HG02763 (cell line): ENCODE results near the gene OR2B3.
"Not testable (repeated sequence)": the region's sequence is repeated elsewhere in the genome, so short reads cannot be mapped to it uniquely, and the experiment has no call there.

Experiments
- ATAC-seq: cut with Tn5 transposase; IDR thresholded peaks from one replicate; pipeline ENCODE4 v1.9.1; 2021; ENCODE audit warnings: mild to moderate bottlenecking, moderate library complexity; ENCODE audit not compliant: unreplicated experiment

OR2B3 gene, protein sequence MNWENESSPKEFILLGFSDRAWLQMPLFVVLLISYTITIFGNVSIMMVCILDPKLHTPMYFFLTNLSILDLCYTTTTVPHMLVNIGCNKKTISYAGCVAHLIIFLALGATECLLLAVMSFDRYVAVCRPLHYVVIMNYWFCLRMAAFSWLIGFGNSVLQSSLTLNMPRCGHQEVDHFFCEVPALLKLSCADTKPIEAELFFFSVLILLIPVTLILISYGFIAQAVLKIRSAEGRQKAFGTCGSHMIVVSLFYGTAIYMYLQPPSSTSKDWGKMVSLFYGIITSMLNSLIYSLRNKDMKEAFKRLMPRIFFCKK

GRCh38 chr6:29087213-29087612 lies at the start of gene OR2B3:
TSS of gene OR2B3 (minus strand) at chr6:29087313. CDS start at chr6:29087248, 65 bp downstream.
- ATAC-seq = no peak

- no peak for ATAC-seq
Measured at GRCh38 chr6:29131691-29132090, 44.6 kb upstream of the OR2B3 start.

DNA sequence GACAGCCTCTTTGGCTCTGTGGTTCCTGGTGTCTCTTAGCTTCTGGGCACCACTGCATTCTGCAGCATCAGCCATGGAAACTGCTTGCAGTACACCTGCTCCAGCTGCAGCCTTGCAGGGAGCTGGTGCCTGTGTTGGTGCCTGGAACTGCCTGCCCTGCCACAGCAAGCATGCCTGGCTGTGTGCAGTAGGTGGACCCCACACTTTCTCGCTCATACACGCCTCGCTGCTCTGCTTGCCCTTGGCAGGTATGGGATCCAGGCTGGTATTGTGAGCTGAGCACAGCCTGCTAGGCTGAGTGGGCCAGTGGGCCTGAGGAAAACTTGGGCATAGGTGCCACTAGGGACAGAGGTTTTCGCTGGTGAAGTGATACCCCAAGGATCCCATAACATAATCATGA lies 43.5 kb upstream of the OR2B3 start:
- ATAC-seq = no peak

GRCh38 chr6:29129326-29130012 lies 42.4 kb upstream of the OR2B3 start:
- no peak for ATAC-seq

- ATAC-seq = not testable (repeated sequence)
Measured at GRCh38 chr6:29114964-29115363, 27.9 kb upstream of the OR2B3 start.

DNA sequence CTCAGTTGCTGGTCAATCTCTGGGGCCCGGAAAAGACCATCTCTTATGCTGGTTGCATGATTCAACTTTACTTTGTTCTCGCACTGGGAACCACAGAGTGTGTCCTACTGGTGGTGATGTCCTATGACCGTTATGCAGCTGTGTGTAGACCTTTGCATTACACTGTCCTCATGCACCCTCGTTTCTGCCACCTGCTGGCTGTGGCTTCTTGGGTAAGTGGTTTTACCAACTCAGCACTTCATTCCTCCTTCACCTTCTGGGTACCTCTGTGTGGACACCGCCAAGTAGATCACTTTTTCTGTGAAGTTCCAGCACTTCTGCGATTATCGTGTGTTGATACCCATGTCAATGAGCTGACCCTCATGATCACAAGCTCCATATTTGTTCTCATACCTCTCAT lies 25.0 kb upstream of the OR2B3 start:
- no peak for ATAC-seq

GRCh38 chr6:29107758-29108157 lies 20.6 kb upstream of the OR2B3 start, which contains the start of gene OR2J3:
TSS of gene OR2J3 (plus strand) at chr6:29108058. CDS start at chr6:29111891, 3,833 bp downstream.
- no peak for ATAC-seq

- ATAC-seq = no peak
Measured at GRCh38 chr6:29099190-29099589, 12.1 kb upstream of the OR2B3 start, which contains the start of gene OR2J1. TSS of gene OR2J1 (plus strand) at chr6:29099490. CDS start at chr6:29100943, 1,453 bp downstream.

DNA sequence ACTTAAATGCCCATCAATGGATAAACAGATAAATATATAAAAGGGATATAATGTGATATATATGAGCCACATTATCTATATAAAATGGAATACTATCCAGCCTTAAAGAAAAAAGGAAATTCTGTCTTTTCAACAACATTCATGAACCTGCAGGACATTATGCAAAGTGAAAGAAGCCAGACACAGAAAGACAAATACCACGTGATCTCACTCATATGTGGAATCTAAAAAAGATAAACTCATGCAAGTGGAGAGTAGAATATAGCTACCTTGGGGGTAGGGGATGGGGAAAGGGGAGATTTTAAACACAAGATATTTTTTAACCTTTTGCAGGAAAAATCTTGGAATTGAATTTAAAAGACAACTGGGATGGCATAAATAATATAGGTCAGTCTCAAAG lies 10.7 kb upstream of the OR2B3 start:
- no peak for ATAC-seq

GRCh38 chr6:29092957-29093356 lies 5.8 kb upstream of the OR2B3 start:
- no peak for ATAC-seq

DNA sequence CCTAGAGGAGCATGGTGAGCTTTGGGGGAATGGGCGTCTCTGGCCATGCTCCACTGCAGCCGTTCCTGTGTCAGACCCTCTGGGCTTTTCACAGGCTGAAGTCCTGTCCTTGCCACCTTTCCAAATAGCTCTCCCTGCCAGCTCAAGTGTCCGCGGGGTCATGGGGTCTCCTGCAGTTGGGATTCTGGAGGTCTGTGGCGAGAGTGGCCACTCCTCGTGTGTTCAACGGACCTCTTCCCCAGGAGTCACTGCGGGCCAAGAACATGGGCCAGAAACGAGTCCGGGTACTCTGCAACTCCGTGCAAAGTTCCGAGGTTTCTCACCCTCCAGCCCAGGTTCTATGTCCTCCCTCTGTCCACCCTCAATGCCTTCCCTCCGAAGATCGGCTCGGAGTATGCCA lies 4.7 kb downstream of the OR2B3 start:
- no peak for ATAC-seq

DNA sequence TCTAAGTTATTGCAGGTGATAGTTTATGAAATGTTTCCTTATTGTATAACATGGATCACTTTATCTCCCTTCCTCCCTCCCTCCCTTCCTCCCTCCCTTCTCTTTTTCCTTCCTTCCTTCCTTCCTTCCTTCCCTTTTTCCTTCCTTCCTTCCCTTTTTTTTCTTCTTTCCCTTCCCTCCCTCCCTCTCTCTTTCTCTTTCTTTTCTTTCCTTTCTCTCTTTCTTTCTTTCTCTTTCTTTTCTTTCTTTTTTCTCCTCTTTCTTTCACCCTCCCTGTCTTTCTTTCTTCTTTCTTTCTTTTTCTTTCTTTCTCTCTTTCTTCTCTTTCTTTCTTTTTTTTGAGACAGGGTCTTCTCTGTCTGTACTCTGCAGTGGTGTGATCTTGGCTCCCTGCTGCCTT lies 5.8 kb downstream of the OR2B3 start:
- ATAC-seq = no peak

GRCh38 chr6:29079203-29079602 lies 7.9 kb downstream of the OR2B3 start:
- ATAC-seq = no peak

DNA sequence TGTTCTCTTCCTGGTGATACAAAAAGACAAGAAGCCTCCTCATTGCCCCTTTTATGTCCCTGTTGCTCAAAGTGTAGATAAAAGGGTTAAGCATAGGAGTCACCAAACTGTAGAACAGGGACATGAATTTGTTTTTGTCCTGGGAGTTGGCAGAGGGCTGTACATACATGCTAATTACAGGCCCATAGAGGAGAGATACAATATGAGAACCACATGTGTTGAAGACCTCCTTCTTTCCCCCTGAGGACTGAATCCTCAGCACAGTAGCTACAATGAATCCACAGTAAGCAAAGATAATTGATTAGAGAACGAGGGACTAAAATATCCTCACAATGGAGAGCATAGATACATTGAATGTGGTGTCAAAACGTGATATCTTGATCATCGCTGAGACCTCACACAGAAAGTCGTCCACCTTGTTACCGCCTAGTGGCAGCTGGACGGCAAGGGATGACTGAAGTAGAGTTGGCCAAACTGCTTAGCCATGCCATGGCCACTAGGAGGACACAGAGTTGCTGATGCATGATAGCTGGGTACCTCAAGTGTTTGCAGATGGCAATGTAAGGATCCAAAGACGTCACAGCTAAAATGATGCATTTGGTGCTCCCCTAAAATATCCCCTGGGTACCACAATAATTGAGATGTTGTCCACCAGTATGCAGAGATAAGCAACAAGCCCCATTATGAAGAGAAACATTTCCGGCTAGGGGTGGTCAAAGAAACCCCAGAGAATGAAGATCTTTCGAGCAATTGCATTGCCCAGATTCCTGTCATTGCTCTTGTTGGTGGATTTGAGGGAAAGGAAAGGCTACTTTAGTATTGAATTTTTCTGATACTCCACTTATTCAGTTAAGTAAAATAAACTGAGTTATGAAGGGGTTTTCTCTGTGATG lies 15.0 kb downstream of the OR2B3 start:
- no peak for ATAC-seq

- ATAC-seq = no peak
Measured at GRCh38 chr6:29051680-29052079, 35.4 kb downstream of the OR2B3 start.

- ATAC-seq = no peak
Measured at GRCh38 chr6:29045075-29045474, 42.0 kb downstream of the OR2B3 start, which contains the start of gene OR2W1. TSS of gene OR2W1 (minus strand) at chr6:29045175. CDS start at chr6:29045175, 0 bp downstream.
